GM21786 (cell line): ENCODE measurements around the gene GRB14.
A peak's percentile ranks its signal among the peaks of the same experiment; 100 is the strongest.
"Not testable (repeated sequence)": the region's sequence is repeated elsewhere in the genome, so short reads cannot be mapped to it uniquely, and the experiment has no call there.

ENCODE experiments used
- ATAC-seq: cut with Tn5 transposase; IDR thresholded peaks from one replicate; pipeline ENCODE4 v1.9.1; 2021; ENCODE audit not compliant: unreplicated experiment

GRB14 gene

DNA sequence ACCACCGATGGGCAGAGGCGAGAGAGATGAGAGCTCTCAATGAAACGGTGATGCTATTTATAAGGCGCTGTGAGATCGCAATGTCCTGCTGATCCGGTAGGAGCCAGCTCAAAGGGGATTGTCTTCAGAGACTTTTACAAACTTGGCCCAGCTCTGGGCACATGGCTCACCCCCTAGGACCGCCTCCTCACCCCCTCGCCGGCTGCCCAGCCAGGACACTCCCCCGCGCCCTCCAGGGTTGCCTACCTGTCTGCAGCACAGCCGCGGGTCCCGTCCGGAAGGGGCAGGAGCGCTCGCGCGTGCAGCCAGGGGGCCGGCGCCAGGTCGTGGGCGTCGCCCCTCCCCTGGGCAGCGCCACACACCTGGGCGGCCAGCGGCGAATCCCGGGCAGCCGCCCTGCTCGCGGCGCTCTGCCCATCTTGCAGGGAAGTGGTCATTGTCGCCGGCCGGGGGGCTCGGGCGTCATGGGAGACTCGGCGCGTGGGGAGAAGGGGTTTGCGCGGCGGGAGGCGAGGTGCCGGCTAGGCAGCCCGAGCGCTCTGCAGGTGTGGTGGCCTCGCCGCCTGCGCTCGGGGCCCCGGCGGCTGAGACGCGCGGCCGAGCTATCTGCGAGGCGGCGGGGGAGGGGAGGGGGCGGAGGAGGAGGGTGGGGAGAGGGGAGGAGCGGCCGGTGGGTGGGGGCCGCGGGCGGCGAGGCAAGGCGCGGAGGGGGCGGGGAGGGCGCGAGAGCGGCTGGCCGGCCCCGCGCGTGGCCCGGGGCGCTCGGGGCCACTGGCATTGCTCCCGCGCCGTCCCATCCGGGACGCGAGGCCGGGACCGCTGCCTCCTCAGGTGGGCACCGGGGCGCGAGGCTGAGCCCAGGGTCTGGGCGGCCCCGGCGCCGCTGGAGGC is at the start of gene GRB14:
TSS of gene GRB14 (minus strand) at position 610 of the 891 bp plus-strand sequence. CDS start at position 437, 173 bp downstream.
- ATAC-seq = no peak

- no peak for ATAC-seq
Measured at GRCh38 chr2:164669291-164669690, 48.0 kb upstream of the GRB14 start.

- no peak for ATAC-seq
Measured at GRCh38 chr2:164667566-164667965, 46.3 kb upstream of the GRB14 start.

- no peak for ATAC-seq
Measured at GRCh38 chr2:164664070-164664469, 42.8 kb upstream of the GRB14 start.

DNA sequence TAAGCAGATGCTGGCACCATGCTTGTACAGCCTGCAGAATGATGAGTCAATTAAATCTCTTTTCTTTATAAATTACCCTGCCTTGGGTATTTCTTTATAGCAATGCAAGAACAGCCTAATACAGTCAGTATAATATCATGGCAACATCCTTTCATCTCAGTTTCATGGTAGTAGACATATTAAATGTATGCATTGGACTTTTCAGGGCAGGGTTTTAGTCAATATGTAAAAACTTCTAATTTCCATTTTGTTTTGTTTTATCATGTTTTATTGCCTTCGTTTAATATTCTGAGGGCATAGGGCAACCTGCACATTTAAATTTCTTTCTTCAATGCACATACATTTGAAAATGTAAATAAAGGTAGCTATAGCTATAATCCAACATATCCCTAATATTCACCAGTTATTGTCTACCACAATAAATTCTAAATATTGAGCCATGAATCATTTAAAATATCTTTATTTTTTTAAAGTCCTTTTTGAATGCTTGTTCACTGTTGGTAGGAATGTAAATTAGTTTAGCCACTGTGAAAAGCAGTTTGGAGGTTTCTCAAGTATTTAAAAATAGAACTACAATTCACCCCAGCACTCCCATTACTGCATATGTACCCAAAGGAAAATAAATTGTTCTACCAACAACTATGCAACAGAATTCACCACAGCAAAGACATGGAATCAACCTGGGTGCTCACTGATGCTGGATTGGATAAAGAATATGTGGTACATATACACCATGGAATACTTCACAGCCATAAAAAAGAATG is 41.8 kb upstream of the GRB14 start:
- no peak for ATAC-seq

DNA sequence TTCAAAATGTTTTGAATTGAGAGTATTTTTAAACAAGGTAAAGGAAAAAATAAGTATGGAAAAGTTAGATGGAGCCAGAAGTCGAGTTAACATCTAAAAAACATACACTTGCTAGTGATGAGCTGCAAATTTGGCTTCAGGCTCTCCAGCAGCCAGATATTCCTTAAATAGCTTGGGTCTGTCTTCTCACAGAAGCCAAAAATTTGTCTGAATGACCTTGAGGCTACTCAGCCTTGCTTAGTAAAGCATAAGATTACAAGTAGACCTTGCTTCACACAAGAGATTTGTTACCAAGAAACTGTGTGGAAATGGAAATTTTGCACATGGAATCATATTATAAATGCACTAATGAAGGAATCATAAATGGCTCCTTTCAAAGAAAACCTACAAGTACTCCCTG is 40.8 kb upstream of the GRB14 start:
- no peak for ATAC-seq

DNA sequence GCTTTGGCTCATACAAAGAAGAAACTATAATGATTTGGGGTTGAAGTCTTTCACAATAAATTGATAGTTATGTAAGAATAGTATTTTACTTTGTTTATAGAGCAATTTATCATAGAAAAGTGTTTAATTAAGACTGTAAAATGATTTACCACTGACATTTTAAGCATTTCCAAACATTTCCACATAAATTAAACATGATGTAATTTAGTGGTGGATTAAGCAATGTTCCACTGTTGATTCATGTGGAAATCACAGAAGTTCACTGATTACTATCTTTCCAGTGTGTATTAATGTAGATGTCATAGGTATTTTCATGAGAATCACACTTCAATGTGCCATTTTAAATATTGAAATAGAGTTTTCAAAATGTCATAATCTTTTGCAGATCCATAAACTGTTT is 40.1 kb upstream of the GRB14 start:
- ATAC-seq = no peak

GRCh38 chr2:164657129-164657528 is 35.8 kb upstream of the GRB14 start:
- ATAC-seq = no peak

DNA sequence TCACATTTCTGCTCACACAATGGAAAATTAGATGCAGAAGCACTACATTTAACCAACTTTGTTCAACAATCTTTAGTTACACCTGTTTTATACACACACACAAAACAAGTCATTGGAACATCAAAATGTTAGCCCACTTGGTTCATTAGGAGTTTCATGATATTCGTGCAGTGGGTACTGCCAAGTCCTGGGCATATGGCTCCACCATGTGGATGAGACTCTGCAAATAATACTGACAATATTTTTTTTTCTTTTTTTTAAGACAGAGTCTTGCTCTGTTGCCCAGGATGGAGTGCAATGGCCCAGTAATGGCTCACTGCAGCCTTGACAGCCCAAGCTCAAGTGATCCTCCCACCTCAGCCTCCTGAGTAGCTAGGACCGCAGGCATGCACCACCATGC is 34.5 kb upstream of the GRB14 start:
- no peak for ATAC-seq

- ATAC-seq = no peak
Measured at GRCh38 chr2:164655336-164655735, 34.1 kb upstream of the GRB14 start.

DNA sequence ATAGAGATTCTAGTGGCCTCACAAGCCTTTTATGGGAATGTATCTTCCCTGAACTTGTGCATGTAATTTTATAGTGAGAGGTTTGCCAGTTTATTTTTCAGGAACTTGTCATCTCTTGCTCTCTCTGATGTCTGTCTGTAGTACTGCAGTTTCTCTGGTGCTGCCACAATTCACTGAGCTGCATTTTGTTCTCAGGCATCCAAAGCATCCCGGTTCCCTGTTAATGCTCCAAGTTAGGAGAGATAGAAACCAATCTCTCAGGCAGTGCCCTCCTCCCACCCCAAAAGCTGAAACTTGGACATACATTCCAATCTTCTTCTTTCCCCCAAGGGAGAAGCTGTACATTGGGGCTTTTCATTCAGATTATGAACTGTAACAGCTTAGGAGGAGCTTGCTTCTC is 30.1 kb upstream of the GRB14 start:
- no peak for ATAC-seq

- no peak for ATAC-seq
Measured at GRCh38 chr2:164644036-164644700, 22.9 kb upstream of the GRB14 start.

GRCh38 chr2:164642946-164643555 is 21.8 kb upstream of the GRB14 start:
- peak; percentile 52 for ATAC-seq

DNA sequence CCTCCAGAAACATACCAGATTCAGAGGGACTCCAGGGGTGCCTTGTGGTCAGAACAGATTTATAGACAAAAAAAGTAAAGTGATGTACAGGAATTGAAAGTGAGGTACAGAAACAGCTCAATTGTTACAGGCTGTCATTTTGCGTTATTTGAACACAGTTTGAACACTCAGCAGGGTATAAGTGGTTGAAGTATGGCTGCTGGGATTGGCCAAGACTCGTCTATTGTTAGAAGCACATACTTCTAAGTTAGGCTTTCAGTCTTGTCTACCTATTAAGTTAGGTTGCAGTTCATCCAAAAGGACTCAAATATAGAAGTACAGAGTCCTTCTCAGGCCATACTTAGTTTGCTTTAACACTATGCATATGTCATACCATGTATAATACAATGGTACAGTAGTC is 21.0 kb upstream of the GRB14 start:
- ATAC-seq = no peak

- not testable (repeated sequence) for ATAC-seq
Measured at GRCh38 chr2:164628319-164628718, 7.0 kb upstream of the GRB14 start.

DNA sequence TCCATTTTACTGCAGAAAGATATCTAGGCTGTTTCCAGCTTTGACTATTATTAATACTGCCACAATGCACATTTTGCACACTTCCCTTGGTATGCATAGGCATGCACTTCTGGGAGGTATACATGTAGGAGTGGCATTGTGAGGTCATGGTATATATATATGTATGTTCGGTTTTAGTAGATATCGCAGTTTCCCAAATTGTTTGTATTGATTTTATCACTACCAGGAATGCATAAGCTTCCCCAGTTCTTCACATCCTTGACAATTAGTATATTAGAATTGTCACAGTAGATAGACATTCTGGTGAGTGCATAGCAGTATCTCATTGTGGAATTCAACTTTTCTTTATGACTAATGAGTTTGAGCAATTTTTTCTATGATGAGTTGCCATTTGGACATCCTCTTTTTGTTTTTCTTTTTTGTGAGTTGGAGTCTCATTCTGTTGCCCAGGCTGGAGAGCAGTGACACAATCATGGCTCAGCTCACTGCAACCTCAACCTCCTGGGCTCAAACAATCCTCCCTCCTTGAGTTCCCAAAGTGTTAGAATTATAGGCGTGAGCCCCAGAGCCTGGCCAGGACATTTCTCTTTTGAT is 4.2 kb upstream of the GRB14 start:
- ATAC-seq = no peak

GRCh38 chr2:164624316-164624715 is 3.0 kb upstream of the GRB14 start:
- ATAC-seq = no peak

DNA sequence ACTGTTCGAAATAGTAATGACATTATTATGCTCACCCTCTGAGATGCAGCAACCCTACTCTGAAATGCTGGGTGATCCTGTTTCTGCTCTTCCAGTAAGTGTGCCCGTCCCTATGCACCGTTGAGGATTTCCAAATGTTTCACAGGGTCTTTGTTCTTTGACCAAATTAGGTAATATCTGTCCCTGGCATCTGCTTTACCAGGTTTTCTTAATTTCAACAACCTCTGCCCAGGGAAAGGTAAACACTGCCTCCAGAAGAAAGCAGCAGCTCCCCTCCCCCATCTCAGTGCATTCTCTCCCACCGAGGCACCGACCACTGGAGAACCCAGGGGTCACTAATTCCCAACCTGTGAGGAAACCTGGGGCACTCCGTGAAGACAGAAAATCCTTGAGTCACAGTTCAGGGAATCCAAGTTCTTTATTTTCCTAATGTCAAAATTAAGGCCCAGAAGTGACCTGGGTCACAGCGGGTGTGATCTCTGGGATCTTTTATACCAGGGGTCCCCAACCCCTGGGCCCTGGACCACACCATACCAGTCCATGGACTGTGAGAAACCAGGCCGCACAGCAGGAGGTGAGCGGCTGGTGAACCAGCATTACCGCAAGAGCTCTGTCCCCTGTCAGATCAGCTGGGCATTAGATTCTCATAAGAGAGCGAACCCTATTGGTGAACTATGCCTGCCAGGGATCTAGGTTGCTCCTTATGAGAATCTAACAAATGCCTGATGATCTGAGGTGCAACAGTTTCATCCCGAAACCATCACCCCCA is 1.2 kb upstream of the GRB14 start:
- no peak for ATAC-seq

DNA sequence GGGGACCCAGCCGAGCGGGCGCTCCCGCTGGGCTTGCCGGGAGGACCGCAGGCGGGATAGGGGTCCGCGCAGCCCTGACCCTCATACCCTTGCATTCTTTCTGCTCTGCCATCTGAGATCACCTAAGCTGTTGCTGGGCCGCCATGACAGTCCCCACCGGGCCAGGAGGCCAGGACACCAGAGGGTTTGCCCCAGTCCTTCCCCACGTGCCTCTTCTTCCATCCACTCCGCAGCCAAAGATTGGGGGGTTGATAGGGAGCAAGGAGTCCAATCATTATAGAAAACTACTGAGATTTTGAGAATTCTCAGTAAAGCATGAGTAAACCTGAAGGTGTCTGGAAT is 453 bp upstream of the GRB14 start:
- ATAC-seq = no peak

GRCh38 chr2:164620457-164620856 is 825 bp downstream of the GRB14 start:
- no peak for ATAC-seq
